Activated CD8-positive, alpha-beta T cell treated with anti-CD3 and anti-CD28 coated beads for 36 hours (primary cell): Measurements from ENCODE around the gene SETD4. TPM values are rescaled to one million over a fixed set of nuclear protein-coding genes. Genes with fewer than 3 reads are reported as not detected.

Experiments
- ATAC-seq: fragments of 200-7000 bp; cut with Tn5 transposase; one replicate; pipeline ENCODE4 v1.10.0; 2021; ENCODE audit warnings: mild to moderate bottlenecking, moderate library complexity
- CTCF ChIA-PET: fragments of 350-600 bp; sonication (Branson Sonifier 250); formaldehyde crosslinking; loops from one replicate; lab custom pipeline; 2021; ENCODE audit warnings: antibody characterized with exemption; lab: Charles Lee
- POLR2A ChIA-PET: fragments of 350-600 bp; sonication (Branson Sonifier 250); formaldehyde crosslinking; loops from one replicate; lab custom pipeline; 2021; ENCODE audit warnings: antibody characterized with exemption; lab: Charles Lee
- DNase-seq: peaks from one replicate; pipeline ENCODE4 v3.0.0-alpha.2; 2020
- H3K27ac Mint-ChIP-seq: one replicate; pipeline ENCODE4 v1.8.0; 2021; ENCODE audit warnings: mild to moderate bottlenecking, mixed read lengths
- H3K27me3 Mint-ChIP-seq: one replicate; pipeline ENCODE4 v1.8.0; 2021; ENCODE audit warnings: mixed read lengths
- H3K36me3 Mint-ChIP-seq: one replicate; pipeline ENCODE4 v1.8.0; 2021; ENCODE audit warnings: low read depth, mixed read lengths
- H3K4me1 Mint-ChIP-seq: one replicate; pipeline ENCODE4 v1.8.0; 2021; ENCODE audit warnings: low read depth, mixed read lengths
- H3K4me3 Mint-ChIP-seq: one replicate; pipeline ENCODE4 v1.8.0; 2021; ENCODE audit warnings: mild to moderate bottlenecking, moderate library complexity, mixed read lengths
- H3K9me3 Mint-ChIP-seq: one replicate; pipeline ENCODE4 v1.8.0; 2021; ENCODE audit warnings: mixed read lengths
- intact Hi-C: fragments of 100-400 bp; cut with micrococcal nuclease; formaldehyde crosslinking; loops from one replicate; pipeline ENCODE4 v1.10.0; 2022
- total RNA-seq, 2 experiments: library from RNA; stranded (reverse); gene quantifications; one replicate each; pipeline ENCODE4 v1.2.3, GENCODE V29; 2021
- TF ChIP-seq, protein P1 (sequence below): fragments of 200-600 bp; IDR thresholded peaks from one replicate; pipeline ENCODE4 v1.8.0; 2022; ENCODE audit warnings: antibody characterized with exemption, mild to moderate bottlenecking

Gene SETD4
- total RNA-seq, 2 experiments from 2014 or later = 18.5 to 19.1 TPM

DNA sequence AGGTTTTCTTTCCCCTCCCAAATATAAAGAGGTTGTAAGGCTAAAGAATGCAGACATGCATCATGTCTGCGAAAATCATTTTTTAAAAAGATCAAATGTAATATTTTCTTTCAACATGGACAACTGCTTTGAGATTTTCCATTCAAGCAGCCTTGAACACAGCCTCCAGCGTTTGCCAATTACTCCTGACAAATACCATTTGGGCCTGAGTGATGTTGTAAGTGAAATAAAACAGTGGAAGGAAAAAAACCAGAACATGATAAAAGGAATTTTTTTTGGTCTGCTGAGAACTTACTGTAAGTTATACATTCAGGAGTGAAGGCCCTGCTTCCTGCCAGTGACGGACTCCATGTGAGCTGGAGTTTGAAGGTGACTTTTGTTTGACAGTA lies 37.2 kb downstream of the SETD4 start:
- intact Hi-C loops = loop anchor here (10.0 kb wide), 1 partner anchor 78 kb away; no protein-coding TSS in a partner anchor
- Mint-ChIP-seq H3K9me3 (no peaks in the 10 kb centered on the region), H3K36me3 (peaks cover 1% of the 10 kb centered on the region), H3K4me1 (no peaks in the 10 kb centered on the region), H3K27me3 (no peaks in the 10 kb centered on the region), H3K4me3 (no peak overlapping the region), H3K27ac (no peak overlapping the region)
- no peak for ATAC-seq
- CTCF ChIA-PET = interaction anchor here (0.8 kb wide), 1 partner anchor 90 kb away, joined by 4 read pairs; no protein-coding TSS in a partner anchor
- POLR2A ChIA-PET = interaction anchor here (1.2 kb wide), 1 partner anchor 1337 kb away, joined by 3 read pairs; no protein-coding TSS in a partner anchor
- TF ChIP-seq, protein P1, sequence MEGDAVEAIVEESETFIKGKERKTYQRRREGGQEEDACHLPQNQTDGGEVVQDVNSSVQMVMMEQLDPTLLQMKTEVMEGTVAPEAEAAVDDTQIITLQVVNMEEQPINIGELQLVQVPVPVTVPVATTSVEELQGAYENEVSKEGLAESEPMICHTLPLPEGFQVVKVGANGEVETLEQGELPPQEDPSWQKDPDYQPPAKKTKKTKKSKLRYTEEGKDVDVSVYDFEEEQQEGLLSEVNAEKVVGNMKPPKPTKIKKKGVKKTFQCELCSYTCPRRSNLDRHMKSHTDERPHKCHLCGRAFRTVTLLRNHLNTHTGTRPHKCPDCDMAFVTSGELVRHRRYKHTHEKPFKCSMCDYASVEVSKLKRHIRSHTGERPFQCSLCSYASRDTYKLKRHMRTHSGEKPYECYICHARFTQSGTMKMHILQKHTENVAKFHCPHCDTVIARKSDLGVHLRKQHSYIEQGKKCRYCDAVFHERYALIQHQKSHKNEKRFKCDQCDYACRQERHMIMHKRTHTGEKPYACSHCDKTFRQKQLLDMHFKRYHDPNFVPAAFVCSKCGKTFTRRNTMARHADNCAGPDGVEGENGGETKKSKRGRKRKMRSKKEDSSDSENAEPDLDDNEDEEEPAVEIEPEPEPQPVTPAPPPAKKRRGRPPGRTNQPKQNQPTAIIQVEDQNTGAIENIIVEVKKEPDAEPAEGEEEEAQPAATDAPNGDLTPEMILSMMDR = no peak
- DNase-seq = no peak

DNA sequence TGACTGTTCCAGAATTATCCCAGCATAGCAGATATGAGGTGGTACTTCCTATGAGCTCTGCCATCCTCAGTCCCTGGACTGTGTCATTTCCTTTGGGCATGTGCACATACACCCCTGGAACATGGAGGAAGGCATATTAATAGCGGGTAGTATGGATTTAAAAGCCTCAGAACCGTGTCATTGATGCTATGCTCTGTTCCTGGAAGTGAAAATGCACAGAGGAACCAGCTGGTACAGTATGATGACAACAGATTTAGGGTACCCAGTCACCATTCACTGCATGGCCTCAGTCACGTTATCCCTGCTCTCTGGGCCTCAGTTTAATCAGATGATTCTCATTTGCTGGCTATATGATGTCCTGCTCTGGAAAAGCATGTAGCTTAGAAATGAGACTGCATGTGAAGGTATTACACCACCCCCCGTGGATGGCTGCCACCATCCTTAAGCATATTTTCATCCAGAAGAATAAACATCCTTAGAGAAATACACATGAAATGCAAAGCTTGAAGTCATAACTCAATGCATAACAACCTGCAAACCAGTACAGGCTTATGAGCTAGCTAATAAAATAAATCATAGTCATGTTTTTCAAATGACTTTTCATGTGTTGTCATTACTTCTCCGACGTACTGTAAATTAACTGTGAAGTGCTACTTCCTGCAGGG lies 37.8 kb downstream of the SETD4 start:
- no peak overlapping the region for H3K27ac Mint-ChIP-seq
- no peaks in the 10 kb centered on the region for H3K4me1 Mint-ChIP-seq
- CTCF ChIA-PET = interaction anchor here (0.5 to 1.2 kb wide), 3 partner anchors 47 to 1329 kb away, joined by 3 read pairs; no protein-coding TSS in a partner anchor
- peaks cover 1% of the 10 kb centered on the region for H3K36me3 Mint-ChIP-seq
- DNase-seq (no peak), ATAC-seq (no peak)
- no peaks in the 10 kb centered on the region for H3K27me3 Mint-ChIP-seq
- TF ChIP-seq, protein P1 = no peak
- no peak overlapping the region for H3K4me3 Mint-ChIP-seq
- H3K9me3 Mint-ChIP-seq = no peaks in the 10 kb centered on the region
- intact Hi-C loops = loop anchor here (10.0 kb wide), 1 partner anchor 78 kb away; no protein-coding TSS in a partner anchor
- POLR2A ChIA-PET = interaction anchor here (1.2 kb wide), 1 partner anchor 1337 kb away, joined by 3 read pairs; no protein-coding TSS in a partner anchor

DNA sequence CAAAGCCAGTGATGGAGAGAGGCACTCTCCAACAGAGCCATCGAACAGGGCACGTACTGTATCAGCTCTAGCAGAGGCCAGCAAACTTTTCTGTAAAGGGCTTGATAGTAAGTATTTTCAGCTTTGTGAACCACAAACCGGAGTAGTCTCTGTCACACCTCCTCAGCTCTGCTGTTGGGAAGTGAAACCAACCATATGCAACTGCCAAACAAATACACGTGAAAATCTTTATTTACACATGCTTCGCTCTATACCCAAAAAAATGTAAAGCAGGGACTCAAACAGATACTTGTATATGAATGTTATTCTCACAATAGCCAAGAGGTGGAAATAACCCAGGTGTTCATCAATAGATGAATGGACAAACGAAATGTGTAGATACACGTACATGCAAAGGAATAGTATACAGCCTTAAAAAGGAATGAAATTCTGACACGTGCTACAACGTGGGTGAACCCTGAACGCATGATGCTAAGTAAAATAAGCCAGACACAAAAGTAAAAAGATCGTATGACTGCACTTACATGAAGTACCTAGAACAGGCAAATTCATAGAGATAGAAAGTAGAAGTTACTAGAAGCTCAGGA lies 39.0 kb downstream of the SETD4 start:
- intact Hi-C loops = loop anchor here (10.0 kb wide), 1 partner anchor 77 kb away; no protein-coding TSS in a partner anchor
- DNase-seq (no peak), ATAC-seq (no peak)
- H3K27me3 Mint-ChIP-seq = no peaks in the 10 kb centered on the region
- peaks cover 1% of the 10 kb centered on the region for H3K36me3 Mint-ChIP-seq
- CTCF ChIA-PET = interaction anchor here (0.8 to 1.7 kb wide), 3 partner anchors 46 to 1328 kb away, joined by 3 read pairs; no protein-coding TSS in a partner anchor
- no peak overlapping the region for H3K4me3 Mint-ChIP-seq
- POLR2A ChIA-PET = no interaction called here
- H3K27ac Mint-ChIP-seq = no peak overlapping the region
- H3K4me1 Mint-ChIP-seq = no peaks in the 10 kb centered on the region
- H3K9me3 Mint-ChIP-seq = no peaks in the 10 kb centered on the region
- TF ChIP-seq, protein P1 = no peak

DNA sequence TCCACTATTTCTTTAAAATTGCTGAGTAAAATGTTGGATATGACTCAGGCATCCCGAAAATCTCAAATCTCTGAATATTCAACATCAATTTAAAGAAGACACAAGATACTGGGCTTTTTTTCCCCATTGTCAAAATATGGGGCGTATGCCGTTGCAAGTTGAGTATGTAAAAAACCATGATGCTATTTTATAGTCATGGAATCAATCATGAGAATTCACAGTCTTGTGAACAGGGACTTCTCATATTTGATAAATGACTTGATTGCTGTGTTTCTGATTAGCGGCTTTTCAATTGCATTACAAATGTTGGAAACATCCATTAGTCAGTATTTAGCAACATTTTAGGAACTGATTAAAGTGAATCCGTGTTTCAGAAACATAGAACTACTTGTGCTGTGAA lies 45.3 kb downstream of the SETD4 start:
- ATAC-seq (no peak), DNase-seq (no peak)
- H3K27ac Mint-ChIP-seq = no peak overlapping the region
- CTCF ChIA-PET = interaction anchor here (2.0 kb wide), 1 partner anchor 13 kb away, joined by 8 read pairs; no protein-coding TSS in a partner anchor
- POLR2A ChIA-PET = no interaction called here
- H3K4me3 Mint-ChIP-seq = no peak overlapping the region
- intact Hi-C loops = loop anchor here (5.0 kb wide), 1 partner anchor 48 kb away; no protein-coding TSS in a partner anchor
- no peaks in the 10 kb centered on the region for H3K36me3 Mint-ChIP-seq
- TF ChIP-seq, protein P1 = no peak
- H3K9me3 Mint-ChIP-seq = no peaks in the 10 kb centered on the region
- peaks cover 6% of the 10 kb centered on the region for H3K27me3 Mint-ChIP-seq
- no peaks in the 10 kb centered on the region for H3K4me1 Mint-ChIP-seq

DNA sequence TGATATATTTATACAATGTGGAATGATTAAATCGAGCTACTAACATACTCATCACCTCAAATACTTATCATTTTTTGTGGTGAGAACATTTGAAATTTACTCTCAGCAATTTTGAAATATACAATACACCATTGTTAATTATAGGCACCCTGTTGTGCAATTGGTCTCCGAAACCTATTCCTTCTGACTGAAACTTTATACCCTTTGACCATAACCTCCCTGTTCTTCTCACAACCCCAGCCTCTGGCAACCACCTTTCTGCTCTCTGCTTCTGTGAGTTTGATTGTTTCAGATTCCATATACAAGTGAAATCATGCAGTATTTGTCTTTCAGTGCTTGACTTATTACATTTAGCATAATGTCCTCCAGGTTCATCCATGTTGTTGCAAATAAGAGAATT lies 49.5 kb downstream of the SETD4 start:
- TF ChIP-seq, protein P1 = no peak
- DNase-seq (no peak), ATAC-seq (no peak)
- ChIA-PET CTCF (no interaction called here), POLR2A (no interaction called here)
- no peaks in the 10 kb centered on the region for H3K9me3 Mint-ChIP-seq
- H3K27me3 Mint-ChIP-seq = peaks cover 6% of the 10 kb centered on the region
- H3K27ac Mint-ChIP-seq = no peak overlapping the region
- H3K36me3 Mint-ChIP-seq = no peaks in the 10 kb centered on the region
- intact Hi-C loops = no loop called here
- H3K4me3 Mint-ChIP-seq = no peak overlapping the region
- no peaks in the 10 kb centered on the region for H3K4me1 Mint-ChIP-seq
